GM21723 (cell line): ENCODE results near the gene TGM2.
"Not testable (repeated sequence)": the region's sequence is repeated elsewhere in the genome, so short reads cannot be mapped to it uniquely, and the experiment has no call there.

ENCODE experiments used
- ATAC-seq: cut with Tn5 transposase; IDR thresholded peaks from one replicate; pipeline ENCODE4 v1.9.1; 2021; ENCODE audit warnings: mild to moderate bottlenecking, moderate library complexity; ENCODE audit not compliant: unreplicated experiment

Gene TGM2

DNA sequence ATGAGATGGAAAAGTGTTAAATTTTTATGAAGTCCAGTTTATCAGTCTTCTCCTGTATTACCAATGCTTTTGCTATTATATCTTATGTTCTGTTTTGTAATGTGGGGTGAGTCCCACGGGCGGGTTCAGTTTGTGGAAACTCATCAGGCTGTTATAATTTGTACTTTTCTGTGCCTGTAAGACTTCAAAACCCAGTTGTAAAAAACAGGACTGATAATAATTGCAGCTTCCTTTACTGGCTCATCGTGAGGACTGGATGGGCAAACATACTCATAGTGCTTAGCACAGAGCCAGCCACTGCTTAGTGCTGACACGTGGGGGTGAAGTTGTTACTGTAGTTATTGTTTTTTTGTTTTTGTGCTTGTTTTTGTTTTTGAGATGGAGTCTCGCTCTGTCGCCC lies 45.6 kb downstream of the TGM2 start:
- ATAC-seq, result no peak

DNA sequence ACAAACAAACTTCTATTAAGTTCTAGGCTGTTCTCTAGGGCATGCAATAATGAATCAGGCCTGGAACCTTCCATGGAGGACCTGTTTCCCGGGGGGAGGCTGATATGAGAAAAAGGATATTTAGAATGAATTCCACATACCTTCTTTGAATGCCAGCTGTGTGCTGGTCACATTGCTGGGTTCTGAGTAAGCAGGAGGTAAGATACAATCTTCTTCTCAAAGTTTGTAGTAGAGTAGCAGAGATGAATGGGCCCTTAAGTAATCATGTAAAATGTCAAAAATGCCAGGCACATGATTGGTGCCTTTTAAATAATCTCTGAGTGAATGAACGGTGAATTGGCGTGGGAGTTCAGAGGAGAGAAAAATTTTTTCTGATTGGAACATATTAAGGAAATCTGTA lies 47.4 kb downstream of the TGM2 start:
- ATAC-seq, result no peak

DNA sequence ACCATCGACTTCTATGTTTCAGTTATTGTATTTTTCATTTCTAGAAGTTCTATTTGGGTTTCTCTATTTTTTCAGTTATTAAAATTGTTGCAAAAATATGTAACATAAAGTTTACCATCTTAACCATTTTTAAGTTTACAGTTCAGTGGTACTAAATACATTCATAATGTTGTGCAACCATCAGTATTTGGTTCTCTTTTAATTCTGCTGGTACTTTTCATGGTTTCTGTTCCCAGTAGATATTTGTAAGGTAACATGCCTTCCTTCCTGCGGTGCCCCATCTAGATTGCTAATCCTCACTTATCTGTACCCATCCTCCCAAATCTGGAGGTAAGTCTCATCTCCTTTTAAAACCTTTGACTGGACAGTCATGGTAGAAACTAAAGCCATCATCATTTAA lies 47.9 kb downstream of the TGM2 start:
- no peak for ATAC-seq

DNA sequence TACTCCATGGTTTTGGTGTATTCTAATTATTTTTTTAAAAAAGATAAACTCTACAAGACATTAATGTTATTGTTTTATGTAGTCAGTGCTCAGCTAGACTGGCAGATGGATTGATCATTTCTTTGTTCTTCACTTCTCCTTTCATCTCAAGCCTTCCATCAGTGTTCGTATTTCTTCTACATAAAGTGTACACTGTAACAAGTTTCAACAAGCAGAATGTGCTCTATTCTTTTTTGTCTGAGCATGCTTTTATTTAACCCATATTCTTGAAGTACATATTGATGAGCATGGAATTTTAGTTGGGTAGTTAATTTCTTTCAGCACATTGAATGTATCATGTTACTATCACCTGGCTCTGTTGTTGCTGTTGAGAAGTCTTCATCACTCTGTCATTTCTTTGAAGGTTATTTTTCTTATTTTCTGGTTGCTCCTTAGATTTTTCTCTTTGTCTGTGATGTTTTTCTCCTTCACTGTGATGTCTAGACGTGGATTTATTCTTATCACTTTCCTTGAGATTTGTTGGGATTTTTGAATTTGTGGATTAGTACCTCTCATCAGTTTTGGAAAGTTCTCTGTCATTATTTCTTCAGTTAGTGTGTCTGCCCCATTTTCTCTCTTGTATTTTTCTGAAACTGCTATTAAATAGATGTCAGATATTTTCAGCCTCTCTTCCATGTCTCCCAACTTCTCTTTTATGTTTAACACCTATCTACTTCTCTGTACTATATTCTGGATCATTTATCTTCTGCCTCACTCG lies 48.5 kb downstream of the TGM2 start:
- ATAC-seq, result no peak

GRCh38 chr20:38115896-38116295 lies 49.2 kb downstream of the TGM2 start:
- no peak for ATAC-seq

GRCh38 chr20:38115205-38115604 lies 49.9 kb downstream of the TGM2 start:
- no peak for ATAC-seq

- no peak for ATAC-seq
Measured at GRCh38 chr20:38114353-38114791, 50.7 kb downstream of the TGM2 start.

DNA sequence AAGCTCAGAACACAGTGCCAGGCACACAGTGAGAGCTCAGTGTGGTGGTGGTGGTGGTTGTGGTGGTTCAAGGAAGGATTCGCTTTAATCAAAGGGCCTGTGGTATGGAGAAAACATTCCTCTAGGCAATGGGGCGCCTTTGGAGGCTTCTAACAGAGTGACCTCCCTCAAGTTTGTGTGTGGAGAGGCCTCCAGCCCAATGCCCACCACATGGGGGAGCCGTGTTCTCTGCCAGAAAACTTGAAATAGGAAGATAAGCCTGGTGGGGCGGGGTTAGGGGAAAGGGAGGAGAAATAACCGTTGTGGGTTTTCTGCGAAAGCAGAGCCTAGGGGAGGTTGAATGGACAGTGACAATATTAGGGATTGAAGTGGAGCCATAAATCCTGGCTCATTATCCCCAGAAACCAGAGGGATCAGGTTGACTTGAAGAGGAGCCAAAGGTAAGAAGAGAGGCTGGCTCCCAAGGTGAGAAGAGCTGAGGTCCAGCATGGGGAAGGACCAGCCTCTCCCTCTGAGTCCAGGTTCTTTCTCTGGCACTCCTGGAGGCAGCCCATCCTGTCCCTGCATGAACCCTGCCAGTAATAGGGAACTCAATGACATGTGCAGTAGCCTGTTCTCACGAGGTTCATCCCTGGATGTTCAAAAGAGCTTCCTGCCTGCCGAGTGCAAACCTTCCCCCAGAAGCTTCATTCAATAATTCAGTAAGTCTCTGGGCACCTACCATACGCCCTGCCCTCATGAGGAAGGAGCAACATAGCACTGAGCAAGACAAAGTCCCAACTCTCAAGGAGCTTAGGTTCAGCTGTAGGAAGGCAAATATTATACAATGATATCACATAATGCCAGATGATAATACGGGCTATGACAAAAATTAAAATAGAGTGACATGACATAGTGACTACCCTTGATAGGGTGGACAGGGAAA lies 51.4 kb downstream of the TGM2 start:
- ATAC-seq, result no peak

- ATAC-seq, result no peak
Measured at GRCh38 chr20:38112930-38113294, 52.2 kb downstream of the TGM2 start.

DNA sequence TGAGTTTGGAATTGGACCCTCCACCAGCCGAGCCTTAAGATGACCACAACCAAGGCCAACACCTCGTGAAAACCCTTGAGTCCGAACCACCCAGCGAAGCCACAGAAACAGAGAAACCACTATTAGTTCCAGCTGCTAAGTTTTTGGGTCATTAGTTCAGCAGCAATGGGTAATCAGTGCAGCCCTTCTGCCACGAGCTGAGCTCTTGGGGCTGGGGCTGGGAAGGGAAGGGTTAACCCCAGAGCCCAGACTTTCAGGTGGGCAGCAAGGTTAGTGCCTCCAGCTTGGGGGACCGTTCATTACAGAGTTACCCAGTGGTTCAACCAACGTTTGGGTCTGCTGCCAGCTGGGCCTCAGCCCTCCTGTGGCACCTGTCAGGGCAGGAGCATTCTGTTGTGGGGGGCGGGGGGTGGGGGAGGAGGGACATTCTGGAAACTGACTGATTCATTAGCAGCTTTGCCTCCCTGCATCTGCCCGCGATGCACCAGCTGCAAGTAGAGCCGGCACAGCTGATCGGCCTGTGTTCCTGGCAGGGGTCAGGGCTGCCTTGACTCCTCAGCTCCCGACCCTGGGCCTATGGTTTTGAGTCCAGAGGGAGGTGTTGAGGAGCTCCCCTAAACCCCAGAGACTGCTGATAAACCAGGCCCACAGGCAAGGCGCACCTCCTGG lies 52.7 kb downstream of the TGM2 start:
- no peak for ATAC-seq

DNA sequence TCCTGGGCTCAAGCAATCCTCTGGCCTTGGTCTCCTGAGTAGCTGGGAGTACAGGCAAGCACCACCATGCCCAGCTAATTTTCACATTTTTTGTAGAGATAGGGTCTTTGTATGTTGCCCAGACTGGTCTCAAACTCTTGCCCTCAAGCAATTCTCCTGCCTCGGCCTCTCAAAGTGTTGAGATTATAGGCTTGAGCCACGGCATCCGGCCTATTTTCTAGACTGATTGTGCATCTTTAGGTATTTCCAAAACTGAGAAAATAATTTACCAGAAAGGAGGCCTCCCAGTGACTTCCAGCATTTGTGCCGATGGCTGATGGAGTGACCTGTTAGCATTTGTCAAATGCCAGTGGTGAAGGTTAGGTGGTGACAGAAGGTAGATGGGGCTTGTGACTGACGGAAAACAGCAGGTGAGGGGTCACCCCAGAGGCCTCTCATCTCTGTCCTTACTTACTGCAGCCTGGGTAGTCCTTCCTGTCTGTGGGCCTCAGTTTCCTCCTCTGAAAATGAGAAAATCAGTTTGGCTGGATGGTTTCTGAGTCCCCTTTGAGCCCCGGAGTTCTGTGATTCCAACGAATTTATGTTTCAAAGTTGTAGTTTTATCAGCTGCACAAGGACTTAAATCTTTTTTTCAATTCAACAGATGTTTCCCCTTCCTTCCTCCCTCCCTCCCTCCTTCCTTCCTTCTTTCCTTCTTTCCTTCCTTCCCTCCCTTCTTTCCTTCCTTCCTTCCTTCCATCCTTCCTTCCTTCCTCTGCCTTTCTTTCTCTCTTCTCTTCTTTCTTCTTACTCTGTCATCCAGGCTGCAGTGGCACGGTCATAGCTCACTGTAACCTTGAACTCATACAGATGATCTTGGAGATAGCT lies 53.5 kb downstream of the TGM2 start:
- no peak for ATAC-seq

- no peak for ATAC-seq
Measured at GRCh38 chr20:38110525-38111178, 54.4 kb downstream of the TGM2 start.

DNA sequence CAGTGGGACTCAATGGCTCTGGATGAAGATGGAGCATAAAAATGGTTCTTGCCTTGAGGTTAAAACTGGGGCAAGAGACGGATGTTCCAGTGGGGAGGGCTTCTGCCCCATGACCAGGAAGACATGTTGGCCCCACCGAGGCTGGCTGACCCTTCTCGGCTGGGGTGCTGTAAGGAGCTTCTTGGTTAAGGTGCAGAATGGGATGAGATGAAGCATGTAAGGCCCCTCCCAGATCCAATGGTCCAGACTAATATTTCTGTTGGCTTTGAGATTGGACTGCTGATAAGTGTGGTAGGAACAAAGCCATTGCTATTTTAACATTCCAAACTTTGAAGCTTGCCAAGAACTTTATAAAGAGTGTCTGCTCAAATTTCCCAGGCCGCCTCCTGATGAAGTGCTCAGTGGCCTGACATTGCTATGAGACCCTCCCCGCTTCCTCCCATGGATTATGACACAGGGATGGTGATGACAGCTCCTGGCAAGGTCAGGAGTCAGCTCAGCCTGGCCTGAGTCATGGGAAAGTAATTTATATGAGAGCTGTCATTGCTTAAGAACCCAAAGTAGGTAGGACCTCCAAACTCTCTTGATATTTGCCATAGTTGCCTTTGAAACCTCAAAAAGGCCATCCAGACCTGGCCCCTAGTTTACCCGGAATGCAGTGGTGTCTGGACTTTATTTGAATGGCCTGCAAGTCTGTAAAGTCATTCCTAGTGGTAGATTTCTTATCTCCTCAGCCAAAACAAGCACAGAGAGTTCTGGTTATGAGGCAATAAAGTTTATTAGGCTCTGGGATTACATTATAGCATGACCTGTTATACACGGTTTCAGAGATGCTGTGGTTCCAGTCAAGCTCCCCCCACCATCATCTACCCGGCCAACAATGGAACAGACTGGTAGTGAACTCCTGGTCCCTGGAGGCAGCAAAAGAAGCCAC lies 55.2 kb downstream of the TGM2 start:
- ATAC-seq, result no peak

DNA sequence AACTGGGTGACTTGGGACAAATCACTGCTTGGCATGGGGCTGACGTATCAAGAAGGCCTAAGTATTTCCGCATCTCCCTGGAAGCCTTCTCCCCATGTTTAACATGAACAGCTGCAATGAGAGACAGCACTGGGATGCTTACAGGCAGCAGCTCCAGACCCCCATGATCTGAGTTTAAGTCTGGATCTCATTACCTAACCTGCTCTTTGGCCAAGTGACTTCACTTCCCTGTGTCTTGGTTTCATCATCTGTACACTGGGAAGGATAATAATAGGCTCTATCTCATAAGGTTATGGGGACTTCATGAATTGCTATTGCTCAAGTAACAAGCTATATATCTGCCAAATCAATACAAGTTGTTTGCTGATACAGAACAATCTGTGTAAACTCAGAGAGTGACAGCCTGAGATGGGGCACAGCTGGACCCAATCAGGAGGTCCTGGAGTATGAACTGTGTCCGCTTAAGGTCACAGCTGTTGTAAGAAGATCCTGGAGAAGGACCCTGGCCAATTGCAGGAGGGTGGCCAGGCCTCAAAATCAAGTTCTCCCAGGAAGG lies 56.0 kb downstream of the TGM2 start:
- ATAC-seq, result no peak

GRCh38 chr20:38108438-38108985 lies 56.6 kb downstream of the TGM2 start:
- ATAC-seq, result no peak

- ATAC-seq, result not testable (repeated sequence)
Measured at GRCh38 chr20:38107916-38108315, 57.2 kb downstream of the TGM2 start.

DNA sequence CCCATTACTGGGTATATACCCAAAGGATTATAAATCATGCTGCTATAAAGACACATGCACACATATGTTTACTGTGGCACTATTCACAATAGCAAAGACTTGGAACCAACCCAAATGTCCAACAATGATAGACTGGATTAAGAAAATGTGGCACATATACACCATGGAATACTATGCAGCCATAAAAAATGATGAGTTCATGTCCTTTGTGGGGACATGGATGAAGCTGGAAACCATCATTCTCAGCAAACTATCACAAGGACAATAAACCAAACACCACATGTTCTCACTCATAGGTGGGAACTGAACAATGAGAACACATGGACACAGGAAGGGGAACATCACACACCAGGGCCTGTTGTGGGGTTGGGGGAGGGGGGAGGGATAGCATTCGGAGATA lies 57.7 kb downstream of the TGM2 start:
- not testable (repeated sequence) for ATAC-seq

DNA sequence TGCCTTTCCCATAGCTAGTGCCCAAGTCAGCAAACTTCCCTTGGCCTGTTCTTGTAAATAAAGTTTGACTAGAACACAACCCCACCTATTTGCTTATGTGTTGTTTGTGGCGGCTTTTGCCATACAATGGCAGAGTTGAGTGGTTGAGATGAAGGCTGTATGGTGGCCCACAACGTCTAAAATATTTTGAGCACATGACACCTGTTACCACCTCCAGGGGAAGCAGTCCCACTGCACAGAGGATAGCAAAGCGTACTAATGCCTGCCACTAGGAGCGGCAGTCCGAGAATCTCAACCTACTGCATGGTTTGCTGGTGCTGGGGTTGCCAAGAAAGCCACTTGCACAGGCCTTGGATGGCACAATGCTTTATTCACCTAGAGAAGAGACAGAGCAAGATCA lies 58.6 kb downstream of the TGM2 start:
- no peak for ATAC-seq
